Fibroblast of lung (primary cell): ENCODE results near the gene HSD17B12. TPM values are rescaled to one million over a fixed set of nuclear protein-coding genes. Genes with fewer than 3 reads are reported as not detected.

Experiments
- DNase-seq, 2 donors: peaks; one replicate each; pipeline versions ENCODE4 v3.0.0 to v3.0.0-alpha.2; 2010; ENCODE audit warnings: low read depth in 2 of 2
- H2AFZ ChIP-seq: 2 replicates; pipeline ENCODE4 v1.5.1; 2012; ENCODE audit warnings: low read length, control low read depth, inconsistent platforms
- H3K27ac ChIP-seq: 2 replicates; pipeline ENCODE4 v1.5.1; 2011; ENCODE audit warnings: low read length, control low read depth; ENCODE audit not compliant: insufficient read depth
- H3K27me3 ChIP-seq: 2 replicates; pipeline ENCODE4 v1.5.1; 2011; ENCODE audit warnings: mild to moderate bottlenecking, low read length; ENCODE audit not compliant: control insufficient read depth, insufficient read depth
- H3K36me3 ChIP-seq: 2 replicates; pipeline ENCODE4 v1.5.1; 2011; ENCODE audit warnings: low read length; ENCODE audit not compliant: control insufficient read depth, insufficient read depth
- H3K4me1 ChIP-seq: 2 replicates; pipeline ENCODE4 v1.5.1; 2011; ENCODE audit warnings: low read length; ENCODE audit not compliant: control insufficient read depth, insufficient read depth; ENCODE audit errors: extremely low read depth
- H3K4me2 ChIP-seq: 2 replicates; pipeline ENCODE4 v1.5.1; 2011; ENCODE audit warnings: low read length, control low read depth; ENCODE audit not compliant: insufficient read depth; ENCODE audit errors: extremely low read depth
- H3K4me3 ChIP-seq, 4 experiments: fragments of 200-600 bp in 1 of 4; sonication (generic) in 1 of 4; replicated peaks in 1 of 4; 2 replicates each; pipeline ENCODE4 v1.5.1; 2011 to 2016; ENCODE audit warnings: low read length in 4 of 4, low read depth in 3 of 4, mild to moderate bottlenecking in 3 of 4, control low read depth in 2 of 4, inconsistent platforms in 1 of 4, mixed read lengths in 1 of 4; ENCODE audit not compliant: insufficient read depth in 1 of 4; ENCODE audit errors: control extremely low read depth in 1 of 4
- H3K79me2 ChIP-seq: 2 replicates; pipeline ENCODE4 v1.5.1; 2012; ENCODE audit warnings: mild to moderate bottlenecking, low read length, inconsistent platforms; ENCODE audit not compliant: control insufficient read depth, insufficient read depth
- H3K9ac ChIP-seq: 2 replicates; pipeline ENCODE4 v1.5.1; 2011; ENCODE audit warnings: mild to moderate bottlenecking, low read length, control low read depth; ENCODE audit not compliant: insufficient read depth
- H3K9me3 ChIP-seq: 2 replicates; pipeline ENCODE4 v1.5.1; 2012; ENCODE audit warnings: low read depth, low read length; ENCODE audit not compliant: control insufficient read depth, insufficient read depth
- H4K20me1 ChIP-seq: 2 replicates; pipeline ENCODE4 v1.5.1; 2011; ENCODE audit warnings: low read length; ENCODE audit not compliant: control insufficient read depth, insufficient read depth; ENCODE audit errors: extremely low read depth
- EZH2 ChIP-seq: IDR thresholded peaks from 2 replicates; pipeline ENCODE4 v1.5.1; 2012; ENCODE audit warnings: low read length, control low read depth, mild to moderate bottlenecking; ENCODE audit errors: missing control alignments
- polyA plus RNA-seq, 2 donors: library from polyadenylated mRNA; depleted of rRNA in 1 of 2; stranded (reverse) in 1 of 2; unstranded in 1 of 2; fragments of >200 nt; gene quantifications; 2 replicates each; pipeline ENCODE4 v1.2.1, GENCODE V29; 2011 to 2012; ENCODE audit warnings: missing spikeins in 1 of 2
- total RNA-seq: library from RNA; depleted of rRNA; stranded (reverse); fragments of >200 nt; gene quantifications from 2 replicates; pipeline ENCODE4 v1.2.1, GENCODE V29; 2014
- TF ChIP-seq, protein P1 (sequence below), 2 donors: IDR thresholded peaks in 1 of 2; conservative IDR thresholded peaks in 1 of 2; 1 replicate in 1 of 2; 2 replicates in 1 of 2; pipeline ENCODE4 v1.5.1; 2011 to 2012; ENCODE audit warnings: low read length in 2 of 2, control low read depth in 1 of 2, inconsistent platforms in 1 of 2, low read depth in 1 of 2, mild to moderate bottlenecking in 1 of 2

HSD17B12 gene
- total and polyA plus RNA-seq, 2 donors (not counting 1 experiment from before 2014, with no cell fraction given) = 95.4 to 122 TPM

DNA sequence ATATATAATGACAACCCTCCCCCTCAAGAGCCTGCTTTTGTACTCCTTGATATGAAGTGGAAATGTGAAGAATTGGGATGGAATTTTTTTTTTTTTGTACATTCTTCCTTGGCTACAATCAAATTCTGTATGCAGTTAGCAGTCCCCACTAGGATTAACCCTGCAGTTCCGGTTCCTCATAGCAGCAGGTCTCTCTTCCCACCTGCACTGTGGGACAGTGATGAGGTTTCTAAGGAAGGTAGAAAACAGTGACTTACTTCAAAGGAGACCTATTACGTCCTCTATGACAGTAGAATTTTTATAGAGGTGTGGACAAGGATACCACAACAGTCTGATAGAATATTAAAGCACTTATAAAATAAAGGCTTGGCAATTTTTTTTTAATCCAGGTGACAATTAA lies 153.7 kb downstream of the HSD17B12 start:
- Histone ChIP-seq H3K79me2 (no peaks in the 10 kb centered on the region), H3K4me2 (peak overlapping the region; percentile 65), H3K36me3 (no peaks in the 10 kb centered on the region), H3K4me1 (peaks cover 23% of the 10 kb centered on the region), H3K9me3 (no peaks in the 10 kb centered on the region), H3K4me3 (no peak overlapping the region), H4K20me1 (no peaks in the 10 kb centered on the region), H3K27me3 (no peaks in the 10 kb centered on the region), H2AFZ (no peak overlapping the region), H3K27ac (no peak overlapping the region), H3K9ac (no peak overlapping the region)
- TF ChIP-seq, protein P1, sequence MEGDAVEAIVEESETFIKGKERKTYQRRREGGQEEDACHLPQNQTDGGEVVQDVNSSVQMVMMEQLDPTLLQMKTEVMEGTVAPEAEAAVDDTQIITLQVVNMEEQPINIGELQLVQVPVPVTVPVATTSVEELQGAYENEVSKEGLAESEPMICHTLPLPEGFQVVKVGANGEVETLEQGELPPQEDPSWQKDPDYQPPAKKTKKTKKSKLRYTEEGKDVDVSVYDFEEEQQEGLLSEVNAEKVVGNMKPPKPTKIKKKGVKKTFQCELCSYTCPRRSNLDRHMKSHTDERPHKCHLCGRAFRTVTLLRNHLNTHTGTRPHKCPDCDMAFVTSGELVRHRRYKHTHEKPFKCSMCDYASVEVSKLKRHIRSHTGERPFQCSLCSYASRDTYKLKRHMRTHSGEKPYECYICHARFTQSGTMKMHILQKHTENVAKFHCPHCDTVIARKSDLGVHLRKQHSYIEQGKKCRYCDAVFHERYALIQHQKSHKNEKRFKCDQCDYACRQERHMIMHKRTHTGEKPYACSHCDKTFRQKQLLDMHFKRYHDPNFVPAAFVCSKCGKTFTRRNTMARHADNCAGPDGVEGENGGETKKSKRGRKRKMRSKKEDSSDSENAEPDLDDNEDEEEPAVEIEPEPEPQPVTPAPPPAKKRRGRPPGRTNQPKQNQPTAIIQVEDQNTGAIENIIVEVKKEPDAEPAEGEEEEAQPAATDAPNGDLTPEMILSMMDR (conservative IDR thresholded peaks at IDR 0.05 in 1 of 2, IDR thresholded peaks at IDR 0.05 in 1 of 2; ENCODE audit: low read depth in 1 of 2, low read length in 2 of 2) = no peak
- TF ChIP-seq EZH2 = no peak
- DNase-seq = no peak

DNA sequence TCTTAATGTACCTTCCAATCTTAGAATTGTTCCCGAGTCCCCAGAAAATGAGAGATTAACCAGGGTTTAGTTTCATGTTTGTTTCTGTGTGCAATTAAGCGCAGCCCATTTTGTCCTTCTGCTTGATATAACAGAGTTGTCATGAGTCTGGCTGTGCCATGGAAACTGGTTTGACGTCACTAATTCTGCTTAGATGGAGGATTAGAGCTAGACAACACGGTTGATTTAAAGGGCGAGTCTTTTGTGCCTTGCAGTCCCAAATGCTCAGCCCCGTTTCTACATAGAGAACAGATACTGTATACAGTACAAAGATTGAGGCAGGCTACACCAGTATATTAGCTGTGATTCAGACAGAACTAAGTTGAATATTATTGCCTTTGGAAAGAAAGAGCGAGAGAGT lies 154.6 kb downstream of the HSD17B12 start:
- no peak overlapping the region for H3K27ac ChIP-seq
- H3K27me3 ChIP-seq = no peaks in the 10 kb centered on the region
- H3K4me2 ChIP-seq = no peak overlapping the region
- no peak overlapping the region for H3K4me3 ChIP-seq
- TF ChIP-seq, protein P1 (conservative IDR thresholded peaks at IDR 0.05 in 1 of 2, IDR thresholded peaks at IDR 0.05 in 1 of 2; ENCODE audit: low read depth in 1 of 2, low read length in 2 of 2) = no peak
- TF ChIP-seq EZH2 = no peak
- no peaks in the 10 kb centered on the region for H3K36me3 ChIP-seq
- no peak overlapping the region for H2AFZ ChIP-seq
- peak in 1 of 2 donors; percentile 25 for DNase-seq
- H3K79me2 ChIP-seq = no peaks in the 10 kb centered on the region
- H4K20me1 ChIP-seq = no peaks in the 10 kb centered on the region
- H3K9me3 ChIP-seq = no peaks in the 10 kb centered on the region
- H3K9ac ChIP-seq = no peak overlapping the region
- peaks cover 23% of the 10 kb centered on the region for H3K4me1 ChIP-seq

DNA sequence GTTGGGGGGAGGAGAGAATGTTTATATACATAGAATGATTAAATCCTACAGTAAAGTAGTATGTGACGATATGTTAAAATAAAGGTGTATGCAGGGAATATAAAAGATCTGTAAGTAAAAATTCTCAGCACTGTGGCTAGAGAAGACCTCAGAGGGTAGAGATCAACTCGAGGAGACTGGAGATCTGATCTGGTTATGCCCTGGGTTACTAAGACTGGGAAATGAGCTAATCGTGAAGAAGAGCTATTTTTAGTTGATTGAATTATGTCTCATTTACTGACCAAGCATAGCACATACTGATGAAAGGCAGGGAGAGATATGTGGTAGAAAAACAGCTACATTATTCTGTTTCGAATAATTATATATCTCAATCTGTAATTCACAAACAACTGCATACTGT lies 157.3 kb downstream of the HSD17B12 start:
- H3K36me3 ChIP-seq = no peaks in the 10 kb centered on the region
- H3K79me2 ChIP-seq = no peaks in the 10 kb centered on the region
- no peak overlapping the region for H3K9ac ChIP-seq
- no peak overlapping the region for H3K4me2 ChIP-seq
- peaks cover 11% of the 10 kb centered on the region for H3K4me1 ChIP-seq
- H3K27ac ChIP-seq = no peak overlapping the region
- no peak overlapping the region for H3K4me3 ChIP-seq
- H3K9me3 ChIP-seq = no peaks in the 10 kb centered on the region
- H2AFZ ChIP-seq = no peak overlapping the region
- H4K20me1 ChIP-seq = no peaks in the 10 kb centered on the region
- no peak for DNase-seq
- TF ChIP-seq EZH2 = no peak
- TF ChIP-seq, protein P1 (conservative IDR thresholded peaks at IDR 0.05 in 1 of 2, IDR thresholded peaks at IDR 0.05 in 1 of 2; ENCODE audit: low read depth in 1 of 2, low read length in 2 of 2) = no peak
- no peaks in the 10 kb centered on the region for H3K27me3 ChIP-seq
